Forelimb muscle (tissue), 1 donor: ENCODE measurements around the gene TENT5C. TPM values are rescaled to one million over a fixed set of nuclear protein-coding genes. Genes with fewer than 3 reads are reported as not detected.
A peak's percentile ranks its signal among the peaks of the same experiment; 100 is the strongest.
"Not testable (repeated sequence)": the region's sequence is repeated elsewhere in the genome, so short reads cannot be mapped to it uniquely, and the experiment has no call there.

Experiments
- DNase-seq: peaks from one replicate; pipeline ENCODE4 v3.0.0-alpha.2; 2013; ENCODE audit warnings: low read depth
- polyA plus RNA-seq: library from polyadenylated mRNA; unstranded; fragments of 120-200 nt; gene quantifications from one replicate; pipeline ENCODE4 v1.2.1, GENCODE V29; 2013; ENCODE audit not compliant: insufficient read length

The TENT5C gene
- polyA plus RNA-seq = 2.8 TPM

DNA sequence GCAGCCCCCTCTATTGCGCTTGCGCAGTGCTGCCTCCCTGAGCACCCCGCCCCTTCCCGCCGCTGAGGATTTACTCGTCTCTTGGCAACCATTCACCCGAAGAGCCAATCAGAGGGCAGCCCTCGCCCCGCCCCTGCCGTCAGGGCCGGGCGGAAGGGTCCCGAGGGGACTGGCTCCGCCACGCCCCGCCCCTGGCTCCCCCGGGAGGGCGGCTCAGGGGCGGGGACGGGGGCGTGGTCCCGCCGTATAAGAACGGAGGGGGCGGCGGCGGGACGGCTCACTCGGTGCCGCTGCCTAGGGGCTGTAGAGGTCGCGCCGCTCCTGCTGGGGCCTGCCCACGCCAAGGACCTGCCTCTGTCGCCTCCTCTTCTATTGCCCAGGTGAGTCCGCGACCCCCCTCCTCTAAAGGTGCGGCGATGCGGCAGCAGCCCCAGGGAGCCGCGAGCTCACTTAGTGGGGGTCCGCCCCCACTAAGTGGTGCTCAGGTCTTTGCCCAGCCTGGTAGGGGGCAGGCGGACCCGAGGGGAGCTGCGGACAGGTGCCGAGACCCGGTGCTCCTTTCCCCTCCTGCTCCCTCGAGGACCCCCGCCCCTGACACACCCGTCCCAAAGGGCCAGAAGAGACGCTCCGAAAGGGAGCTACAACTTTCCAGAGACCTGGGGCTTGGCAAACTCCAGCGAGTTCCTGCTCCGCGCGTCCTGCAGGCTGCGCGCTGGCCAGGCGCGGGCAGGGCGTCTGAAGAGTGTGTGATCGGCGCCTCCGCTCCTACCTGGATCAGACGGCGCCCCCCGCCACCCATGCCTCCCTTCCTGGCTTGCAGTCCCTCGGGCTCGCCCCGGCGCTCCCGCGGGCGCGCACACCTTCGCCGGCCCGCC lies at the start of gene TENT5C:
Gene TENT5C (plus strand): TSS at position 275 of the 875 bp plus-strand sequence. CDS start 16,821 bp downstream, outside the sequence.
- DNase-seq = peak; percentile 76

DNA sequence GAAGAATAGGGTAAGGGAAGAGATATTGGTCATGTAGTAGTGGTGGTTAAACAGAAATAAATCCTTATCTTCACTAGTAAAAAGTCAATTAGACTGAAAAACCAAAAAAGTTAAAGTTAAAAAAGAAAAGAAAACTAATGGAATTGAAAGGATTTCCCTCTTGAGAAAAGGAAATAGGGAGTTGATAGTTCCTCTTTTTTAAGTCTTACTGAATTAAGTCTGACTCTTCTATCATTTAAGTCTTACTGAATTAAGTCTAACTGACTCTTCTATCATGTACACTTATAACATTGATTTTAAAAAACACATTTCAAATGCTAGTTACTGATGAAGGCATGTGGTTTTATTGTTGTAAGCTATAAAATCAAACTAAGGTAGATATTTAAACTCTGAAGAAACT lies 49.5 kb upstream of the TENT5C start:
- DNase-seq = no peak

DNA sequence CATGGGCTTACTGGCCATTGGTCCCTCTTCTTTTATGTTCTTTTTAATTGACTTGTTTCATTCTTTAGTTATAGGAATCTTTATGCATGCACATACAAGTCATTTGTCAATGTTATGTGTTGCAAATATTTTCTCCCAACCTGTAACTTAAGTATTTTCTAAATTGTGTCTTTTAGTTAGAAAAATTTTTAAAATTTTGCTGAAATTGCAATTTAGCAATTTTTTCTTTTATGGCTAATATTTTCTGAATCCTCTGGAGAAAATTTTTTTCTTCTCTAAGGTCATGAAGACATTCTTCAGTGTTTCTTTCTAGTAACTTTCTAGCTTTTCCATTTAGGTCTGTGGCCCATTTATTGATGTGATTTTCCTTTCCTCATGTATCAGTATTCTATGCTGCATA lies 48.9 kb upstream of the TENT5C start:
- DNase-seq = no peak

DNA sequence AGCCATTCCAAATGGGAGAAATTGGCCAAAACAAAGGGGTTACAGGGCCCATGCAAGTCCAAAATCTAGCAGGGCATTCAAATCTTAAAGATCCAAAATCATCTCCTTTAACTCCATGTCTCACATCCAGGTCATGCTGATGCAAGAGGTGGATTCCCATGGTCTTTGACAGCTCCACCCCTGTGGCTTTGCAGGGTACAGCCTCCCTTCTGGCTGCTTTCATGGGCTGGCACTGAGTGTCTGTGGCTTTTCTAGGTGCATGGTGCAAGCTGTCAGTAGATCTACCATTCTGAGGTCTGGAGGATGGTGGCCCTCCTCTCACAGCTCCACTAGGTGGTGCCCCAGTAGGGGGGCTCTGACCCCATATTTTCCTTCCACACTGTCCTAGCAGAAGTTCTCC lies 47.4 kb upstream of the TENT5C start:
- not testable (repeated sequence) for DNase-seq

DNA sequence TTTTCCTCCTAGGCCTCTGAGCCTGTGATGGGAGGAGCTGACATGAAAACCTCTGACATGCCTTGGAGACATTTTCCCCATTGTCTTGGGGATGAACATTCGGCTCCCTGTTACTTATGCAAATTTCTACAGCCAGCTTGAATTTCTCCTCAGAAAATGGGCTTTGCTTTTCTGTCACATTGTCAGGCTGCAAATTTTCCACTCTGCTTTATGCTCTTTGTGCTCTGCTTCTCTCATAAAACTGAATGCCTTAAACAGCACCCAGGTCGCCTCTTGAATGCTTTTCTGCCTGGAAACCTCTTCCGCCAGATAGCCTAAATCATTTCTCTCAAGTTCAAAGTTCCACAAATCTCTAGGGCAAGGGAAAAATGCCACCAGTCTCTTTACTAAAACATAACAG lies 46.7 kb upstream of the TENT5C start:
- no peak for DNase-seq

DNA sequence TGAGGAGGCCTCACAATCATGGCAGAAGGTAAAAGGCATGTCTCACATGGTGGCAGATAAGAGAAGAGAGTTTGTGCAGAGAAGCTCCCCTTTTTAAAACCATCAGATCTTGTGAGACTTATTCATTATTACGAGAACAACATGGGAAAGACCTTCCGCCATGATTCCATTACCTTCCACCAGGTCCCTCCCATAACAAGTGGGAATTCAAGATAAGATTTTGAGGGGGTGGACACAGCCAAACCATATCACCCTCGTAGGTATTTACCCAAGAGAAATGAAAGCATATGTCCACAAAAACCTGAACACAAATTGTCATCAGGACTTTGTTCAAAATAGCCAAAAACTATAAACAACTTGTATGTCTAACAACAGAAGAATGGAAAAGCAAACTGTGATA lies 45.9 kb upstream of the TENT5C start:
- no peak for DNase-seq

GRCh38 chr1:117561071-117561470 lies 44.8 kb upstream of the TENT5C start:
- no peak for DNase-seq

- no peak for DNase-seq
These were observed 44.3 kb upstream of the TENT5C start for GRCh38 chr1:117561551-117561950.

GRCh38 chr1:117562581-117563491 lies 43.0 kb upstream of the TENT5C start:
- no peak for DNase-seq

DNA sequence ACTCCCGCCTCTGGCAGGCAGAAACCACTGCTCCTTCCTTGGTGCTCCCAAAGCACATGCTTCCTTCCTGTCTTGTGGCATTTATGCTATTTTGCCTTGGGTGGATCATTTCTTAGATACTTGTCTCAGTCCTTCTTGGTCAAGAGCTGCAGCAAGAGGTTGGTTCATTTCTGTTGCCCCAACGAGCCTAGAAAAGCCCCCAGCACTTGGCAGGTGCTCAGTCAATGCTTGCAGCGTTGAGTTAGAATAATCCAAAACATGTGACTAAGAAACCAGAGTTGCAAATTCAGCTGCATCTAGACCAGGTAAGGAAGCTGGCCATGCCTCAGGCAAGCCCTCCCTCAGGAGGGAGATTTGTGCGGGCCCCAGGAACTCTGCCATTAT lies 42.4 kb upstream of the TENT5C start:
- DNase-seq = no peak

DNA sequence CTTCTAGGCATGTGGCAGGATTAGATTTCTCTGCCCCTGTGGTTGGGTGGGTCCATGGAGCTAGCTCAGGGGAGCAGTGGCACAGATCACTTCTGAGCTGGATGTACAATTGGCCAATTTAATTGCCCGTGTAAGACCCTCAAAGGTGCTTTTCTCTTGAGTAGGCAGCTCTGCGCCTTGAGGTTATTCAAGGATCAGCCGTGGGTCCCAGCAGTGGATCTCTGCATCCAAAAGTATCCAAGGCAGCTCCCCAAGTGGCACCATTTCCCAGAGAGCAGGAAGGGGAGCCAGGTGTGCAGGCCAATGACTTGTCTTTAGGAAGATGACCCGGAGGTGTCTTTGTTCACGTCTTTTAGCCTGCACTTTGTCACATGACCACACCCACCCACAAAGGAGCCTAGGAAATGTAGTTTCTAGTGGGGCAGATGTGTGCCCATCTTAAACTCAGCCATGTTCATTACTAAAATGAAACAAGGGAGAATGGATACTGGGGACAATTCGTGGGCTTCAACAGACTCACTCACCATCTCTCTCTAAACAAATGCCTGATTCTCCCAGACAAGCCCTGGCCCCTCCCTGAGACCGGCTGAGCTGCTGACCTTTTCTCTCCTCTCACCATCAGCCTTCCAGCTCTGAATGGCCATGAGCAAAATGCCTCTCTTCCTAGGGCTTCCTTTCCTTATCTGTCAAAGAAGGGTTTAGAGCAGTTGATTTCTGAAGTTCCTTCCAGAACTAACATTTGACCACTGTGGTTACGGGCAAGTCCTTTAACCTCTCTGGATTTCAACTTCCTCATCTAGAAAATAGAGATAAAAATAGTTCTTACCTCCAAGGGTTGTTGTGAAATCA lies 41.4 kb upstream of the TENT5C start:
- DNase-seq = no peak

GRCh38 chr1:117565076-117565556 lies 40.7 kb upstream of the TENT5C start:
- DNase-seq = no peak

- DNase-seq = no peak
These were observed 39.9 kb upstream of the TENT5C start for GRCh38 chr1:117565745-117566455.

DNA sequence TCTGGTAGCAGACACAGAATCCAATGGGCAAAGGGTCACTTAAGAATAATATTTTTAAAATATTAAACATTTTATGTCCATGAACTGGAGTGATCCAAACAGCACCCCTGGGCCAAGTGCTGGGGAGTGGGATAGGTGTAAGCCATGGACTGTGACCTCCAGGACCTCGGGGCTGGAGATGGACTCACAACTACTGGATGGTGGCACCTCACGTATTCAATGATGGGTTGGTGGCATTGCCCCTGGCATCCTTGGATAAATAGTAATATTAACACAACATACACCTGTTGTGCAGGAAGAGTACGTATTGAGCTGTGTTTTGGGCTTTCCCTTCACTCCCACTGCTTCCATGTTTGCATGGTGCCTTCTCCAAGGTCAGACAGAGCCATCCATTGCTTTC lies 39.3 kb upstream of the TENT5C start:
- no peak for DNase-seq

DNA sequence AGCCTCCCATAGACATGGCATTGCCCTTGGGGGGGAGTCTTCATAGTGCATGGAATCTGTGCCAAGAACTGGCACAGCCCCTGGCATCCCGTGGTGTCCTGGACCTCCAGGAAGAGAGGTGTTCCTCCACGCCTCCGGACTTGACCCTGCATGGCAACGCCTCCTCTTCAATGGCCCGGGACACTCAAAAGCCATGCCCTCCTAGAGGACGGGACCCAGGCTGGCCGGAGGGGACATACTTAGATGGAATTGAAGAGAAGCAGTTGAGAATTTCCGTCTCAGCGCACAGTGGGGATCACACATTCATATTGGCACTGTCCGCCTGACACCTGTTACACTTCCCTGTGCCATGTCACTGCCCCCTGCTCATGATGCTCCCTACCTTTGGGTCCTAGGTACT lies 38.4 kb upstream of the TENT5C start:
- no peak for DNase-seq

GRCh38 chr1:117567976-117568375 lies 37.9 kb upstream of the TENT5C start:
- no peak for DNase-seq

- DNase-seq = no peak
These were observed 36.8 kb upstream of the TENT5C start for GRCh38 chr1:117568999-117569398.

DNA sequence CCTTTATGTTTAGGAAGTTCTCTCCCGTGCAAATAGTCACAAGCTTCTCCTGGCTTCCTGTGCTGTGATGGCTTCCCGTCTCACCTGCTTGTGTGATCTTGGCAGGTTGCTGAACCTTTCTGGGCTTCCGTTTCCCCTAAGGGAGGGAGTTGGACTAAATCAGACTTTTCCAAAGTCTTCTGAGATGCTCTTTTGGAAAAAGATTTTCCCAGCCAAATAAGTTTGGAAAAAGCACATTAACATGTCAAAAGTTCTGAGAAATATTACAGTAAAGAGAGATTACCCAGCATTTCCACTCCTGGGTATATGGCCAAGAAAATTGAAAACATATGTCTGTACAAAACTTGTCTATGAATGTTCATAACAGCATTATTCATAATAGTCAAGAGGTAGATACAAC lies 36.0 kb upstream of the TENT5C start:
- peak; percentile 43 for DNase-seq

GRCh38 chr1:117570988-117571409 lies 34.8 kb upstream of the TENT5C start:
- DNase-seq = no peak

DNA sequence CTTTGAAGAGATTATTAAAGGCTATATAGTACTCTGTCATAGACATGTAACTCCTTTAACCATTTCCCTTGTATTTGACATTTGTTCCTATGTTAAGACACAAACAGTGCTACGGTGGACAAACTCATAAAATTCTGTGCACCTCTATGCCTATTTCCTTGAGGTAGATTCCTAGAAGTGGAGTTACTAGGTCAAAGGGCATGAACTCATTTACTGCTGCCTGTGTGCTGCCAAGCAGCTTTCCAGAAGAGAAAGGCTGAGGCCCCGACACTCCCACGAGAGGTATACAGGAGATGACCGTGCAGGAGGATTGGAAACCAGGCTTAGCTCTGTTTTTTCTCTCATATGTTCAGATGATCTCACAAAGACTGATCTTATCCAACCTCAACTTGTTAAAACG lies 34.4 kb upstream of the TENT5C start:
- DNase-seq = no peak

DNA sequence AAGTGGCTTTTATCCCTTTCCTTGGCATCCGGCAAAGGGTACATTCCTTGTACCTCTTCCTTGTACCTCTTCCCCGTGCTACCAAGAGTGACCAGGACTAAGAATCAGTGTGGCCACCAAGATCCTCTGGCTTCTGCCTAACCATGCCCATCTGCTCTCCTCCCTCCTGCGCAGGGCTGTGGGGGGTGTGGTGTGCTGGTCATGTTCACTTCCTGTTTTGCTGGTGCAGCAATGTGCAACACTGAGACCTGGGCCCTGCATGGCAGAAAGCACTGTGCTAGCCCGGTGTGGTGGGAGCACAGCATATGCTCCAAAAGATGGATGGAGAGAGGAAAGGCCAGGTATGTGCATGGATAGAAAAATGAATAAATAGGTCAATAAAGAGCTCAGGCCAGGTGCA lies 33.3 kb upstream of the TENT5C start:
- DNase-seq = no peak
